SK-N-SH (cell line): ENCODE measurements around the gene C3orf38.

ENCODE experiments used
- CTCF ChIP-seq: fragments of 200-600 bp; sonication (generic); IDR thresholded peaks from 2 replicates; pipeline ENCODE4 v1.6.1; 2017; ENCODE audit warnings: antibody characterized with exemption, mild to moderate bottlenecking, moderate library complexity
- JUND ChIP-seq: IDR thresholded peaks from 2 replicates; pipeline ENCODE4 v1.4.0; 2012
- MEF2A ChIP-seq: IDR thresholded peaks from 2 replicates; pipeline ENCODE4 v1.4.0; 2012; ENCODE audit warnings: low read depth, borderline replicate concordance

- TF ChIP-seq MEF2A: no peak
- TF ChIP-seq JUND: no peak
- TF ChIP-seq CTCF: no peak
Observed at GRCh38 chr3:88133711-88134263, 16.0 kb upstream of the C3orf38 start.
